HCT116 (cell line): ENCODE measurements around the gene ZNF625. TPM values are rescaled to one million over a fixed set of nuclear protein-coding genes. Genes with fewer than 3 reads are reported as not detected.

Experiments
- ATAC-seq: fragments of 200-7000 bp; cut with Tn5 transposase; 2 replicates; pipeline ENCODE4 v1.9.1; 2020; ENCODE audit warnings: mild to moderate bottlenecking, moderate library complexity
- BruUV-seq: library from RNA; stranded (reverse); fragments of 400-500 nt; replicated peaks from 2 replicates; lab custom pipeline; 2021; lab: Mats Ljungman, UMichigan
- CTCF ChIA-PET: fragments of 300-600 bp; sonication (Branson Sonifier 250); formaldehyde crosslinking; loops from one replicate; lab custom pipeline; 2021; ENCODE audit warnings: antibody characterized with exemption; lab: Charles Lee
- POLR2A ChIA-PET: fragments of 300-600, 350-600 bp; sonication (Branson Sonifier 250); formaldehyde crosslinking; loops from one replicate; lab custom pipeline; 2021; ENCODE audit warnings: antibody characterized with exemption; lab: Charles Lee
- RAD21 ChIA-PET, 2 experiments: fragments of 300-600 bp; sonication (Branson Sonifier 250); formaldehyde crosslinking; loops; one replicate each; lab custom pipeline; 2023; ENCODE audit warnings: low total read pairs in 2 of 2; ENCODE audit not compliant: uncharacterized antibody in 2 of 2, unreplicated experiment in 2 of 2, low non-redundant PET in 1 of 2; lab: Charles Lee
- DNase-seq: peaks from one replicate; pipeline ENCODE4 v3.0.0-alpha.2; 2010; ENCODE audit warnings: low read depth, low spot score
- H2AFZ ChIP-seq: fragments of 200-600 bp; shearing (Covaris generic), sonication (generic); 2 replicates; pipeline ENCODE4 v1.6.1; 2017; ENCODE audit warnings: low read depth, mixed run types, mixed read lengths, antibody characterized with exemption, low read length; ENCODE audit not compliant: poor library complexity, severe bottlenecking
- H3K27ac ChIP-seq: 2 replicates; pipeline ENCODE4 v1.5.1; 2012; ENCODE audit warnings: low read depth, low read length
- H3K27me3 ChIP-seq: fragments of 200-600 bp; sonication (generic); 2 replicates; pipeline ENCODE4 v1.6.1; 2016; ENCODE audit warnings: mixed run types, low read length, mixed read lengths; ENCODE audit not compliant: insufficient read depth
- H3K36me3 ChIP-seq, 2 experiments: fragments of 200-500 bp in 1 of 2; fragments of 200-600 bp in 1 of 2; sonication (Bioruptor generic) in 1 of 2; sonication (generic) in 1 of 2; 2 replicates each; pipeline versions ENCODE4 v1.5.1 to v1.6.1; 2014 to 2016; ENCODE audit warnings: low read length in 2 of 2, inconsistent platforms in 1 of 2, mixed read lengths in 1 of 2, mixed run types in 1 of 2; ENCODE audit not compliant: insufficient read depth in 2 of 2, control insufficient read depth in 1 of 2
- H3K4me1 ChIP-seq, 2 experiments: fragments of 200-600 bp in 1 of 2; sonication (generic) in 1 of 2; 2 replicates each; pipeline versions ENCODE4 v1.5.1 to v1.6.1; 2012 to 2017; ENCODE audit warnings: low read length in 2 of 2, inconsistent platforms in 1 of 2, mild to moderate bottlenecking in 1 of 2, mixed read lengths in 1 of 2, mixed run types in 1 of 2, moderate library complexity in 1 of 2; ENCODE audit not compliant: insufficient read depth in 2 of 2, control insufficient read depth in 1 of 2
- H3K4me2 ChIP-seq: fragments of 200-600 bp; sonication (generic); 2 replicates; pipeline ENCODE4 v1.6.1; 2017; ENCODE audit warnings: mixed run types, low read length, mixed read lengths
- H3K4me3 ChIP-seq, 2 experiments: fragments of 200-600 bp in 1 of 2; sonication (generic) in 1 of 2; replicated peaks in 1 of 2; 2 replicates each; pipeline ENCODE4 v1.5.1; 2011 to 2016; ENCODE audit warnings: low read length in 2 of 2, control low read depth in 1 of 2, low read depth in 1 of 2, mild to moderate bottlenecking in 1 of 2, mixed read lengths in 1 of 2, mixed run types in 1 of 2
- H3K79me2 ChIP-seq: fragments of 200-600 bp; sonication (generic); 2 replicates; pipeline ENCODE4 v1.6.1; 2017; ENCODE audit warnings: mild to moderate bottlenecking, mixed run types, low read length, moderate library complexity, mixed read lengths; ENCODE audit not compliant: insufficient read depth
- H3K9ac ChIP-seq: fragments of 200-600 bp; sonication (generic); 2 replicates; pipeline ENCODE4 v1.6.1; 2016; ENCODE audit warnings: low read length, mixed read lengths
- H3K9me2 ChIP-seq: fragments of 200-600 bp; sonication (generic), shearing (Covaris generic); 2 replicates; pipeline ENCODE4 v1.6.1; 2017; ENCODE audit warnings: mixed run types, mild to moderate bottlenecking, moderate library complexity; ENCODE audit not compliant: insufficient read depth
- H3K9me3 ChIP-seq, 2 experiments: fragments of 200-500 bp in 1 of 2; fragments of 200-600 bp in 1 of 2; sonication (Bioruptor generic) in 1 of 2; sonication (generic) in 1 of 2; 2 replicates each; pipeline ENCODE4 v1.6.1; 2014 to 2017; ENCODE audit warnings: low read length in 2 of 2, mixed read lengths in 2 of 2, inconsistent platforms in 1 of 2, low read depth in 1 of 2, mild to moderate bottlenecking in 1 of 2, mixed run types in 1 of 2, moderate library complexity in 1 of 2; ENCODE audit not compliant: control insufficient read depth in 1 of 2, insufficient read depth in 1 of 2
- H4K20me1 ChIP-seq: fragments of 200-600 bp; sonication (generic), shearing (Covaris generic); 2 replicates; pipeline ENCODE4 v1.6.1; 2017; ENCODE audit warnings: mixed run types, mild to moderate bottlenecking, moderate library complexity; ENCODE audit not compliant: insufficient read depth
- CBX3 ChIP-seq: IDR thresholded peaks from 2 replicates; pipeline ENCODE4 v1.6.1; 2012; ENCODE audit warnings: low read depth
- CTCF ChIP-seq, 3 experiments: fragments of 200-600 bp in 1 of 3; sonication (generic) in 1 of 3; IDR thresholded peaks in 2 of 3; conservative IDR thresholded peaks in 1 of 3; 2 replicates each; pipeline ENCODE4 v1.5.1; 2012 to 2017; ENCODE audit warnings: low read depth in 2 of 3, low read length in 2 of 3, antibody characterized with exemption in 1 of 3, borderline replicate concordance in 1 of 3, control low read depth in 1 of 3, mild to moderate bottlenecking in 1 of 3, mixed read lengths in 1 of 3, mixed run types in 1 of 3, moderate library complexity in 1 of 3; ENCODE audit not compliant: insufficient read depth in 1 of 3
- RAD21 ChIP-seq: IDR thresholded peaks from 2 replicates; pipeline ENCODE4 v1.6.1; 2012; ENCODE audit warnings: low read depth, mild to moderate bottlenecking
- SP1 ChIP-seq: IDR thresholded peaks from 2 replicates; pipeline ENCODE4 v1.6.1; 2012; ENCODE audit warnings: low read depth
- TCF7L2 ChIP-seq: IDR thresholded peaks from 2 replicates; pipeline ENCODE4 v1.7.0; 2011; ENCODE audit warnings: borderline replicate concordance, inconsistent platforms; ENCODE audit not compliant: insufficient read depth, insufficient read length; ENCODE audit errors: extremely low read depth
- intact Hi-C: fragments of 100-400 bp; cut with micrococcal nuclease; formaldehyde crosslinking; loops from 2 replicates; pipeline ENCODE4 v1.10.0; 2022
- total RNA-seq: library from RNA; stranded (reverse); gene quantifications from one replicate; pipeline ENCODE4 v1.2.1, GENCODE V29; 2021; ENCODE audit not compliant: unreplicated experiment

ZNF625 gene
- total RNA-seq, 1 experiment from 2014 or later, result not detected

- H3K27ac ChIP-seq, result no peak overlapping the region
- DNase-seq (no peak), ATAC-seq (no peak)
- ChIA-PET POLR2A (interaction anchor here (0.6 kb wide), 1 partner anchor 320 kb away, joined by 3 read pairs; no protein-coding TSS in a partner anchor), RAD21 (no interaction called here), CTCF (no interaction called here)
- no TSS peak for BruUV-seq
- intact Hi-C loops, result no loop called here
- H3K4me2 ChIP-seq, result no peak overlapping the region
- no peak overlapping the region for H3K4me3 ChIP-seq
- H3K9me3 ChIP-seq, result peaks cover 5 to 18% of the 10 kb centered on the region in 2 experiments; a peak in 2 of 4 replicates
- H3K9ac ChIP-seq, result no peak overlapping the region
- no peaks in the 10 kb centered on the region for H3K27me3 ChIP-seq
- no peaks in the 10 kb centered on the region for H3K9me2 ChIP-seq
- no peaks in the 10 kb centered on the region for H4K20me1 ChIP-seq
- no peaks in the 10 kb centered on the region for H3K36me3 ChIP-seq
- H3K79me2 ChIP-seq, result no peaks in the 10 kb centered on the region
- peak; percentile 44 for TF ChIP-seq RAD21
- TF ChIP-seq TCF7L2, result no peak
- TF ChIP-seq CTCF (IDR thresholded peaks at IDR 0.05 in 2 of 3, conservative IDR thresholded peaks at IDR 0.05 in 1 of 3; ENCODE audit: borderline replicate concordance in 1 of 3, insufficient read depth in 1 of 3, low read depth in 2 of 3, low read length in 2 of 3), result peak; percentile 13 to 48 (median 40); a peak in 5 of 6 replicates
- no peak for TF ChIP-seq CBX3
- no peak overlapping the region for H2AFZ ChIP-seq
- no peaks in the 10 kb centered on the region for H3K4me1 ChIP-seq
Observed at GRCh38 chr19:12126707-12127106, 29.8 kb downstream of the ZNF625 start.

- Histone ChIP-seq H3K9me2 (no peaks in the 10 kb centered on the region), H3K4me1 (no peaks in the 10 kb centered on the region), H3K79me2 (no peaks in the 10 kb centered on the region), H3K27me3 (no peaks in the 10 kb centered on the region), H4K20me1 (no peaks in the 10 kb centered on the region), H3K36me3 (no peaks in the 10 kb centered on the region), H2AFZ (no peak overlapping the region), H3K4me2 (no peak overlapping the region), H3K9me3 (peaks cover 0 to 5% of the 10 kb centered on the region in 2 experiments; a peak in 2 of 4 replicates), H3K27ac (no peak overlapping the region), H3K4me3 (no peak overlapping the region), H3K9ac (no peak overlapping the region)
- ATAC-seq (no peak), DNase-seq (no peak)
- TF ChIP-seq SP1, result no peak
- intact Hi-C loops, result no loop called here
- CTCF ChIA-PET, result no interaction called here
- POLR2A ChIA-PET, result no interaction called here
- no TSS peak for BruUV-seq
- RAD21 ChIA-PET, result no interaction called here
Observed at GRCh38 chr19:12117201-12117970, 39.1 kb downstream of the ZNF625 start.
